OCI-LY3 (cell line): Measurements from ENCODE around the gene KLF15.

ENCODE experiments used
- H2AFZ ChIP-seq: fragments of 200-600, 300-600 bp; shearing (Covaris generic); 2 replicates; pipeline ENCODE4 v1.6.0; 2014; ENCODE audit warnings: antibody characterized with exemption, low read depth, low read length
- H3K27ac ChIP-seq: fragments of 200-600, 300-600 bp; sonication (generic); 2 replicates; pipeline ENCODE4 v1.5.1; 2014; ENCODE audit warnings: mild to moderate bottlenecking, low read length, moderate library complexity, mixed read lengths
- H3K27me3 ChIP-seq: fragments of 200-600, 300-600 bp; sonication (generic); 2 replicates; pipeline ENCODE4 v1.6.1; 2014; ENCODE audit warnings: low read depth, low read length, mixed read lengths
- H3K36me3 ChIP-seq: fragments of 200-600, 300-600 bp; sonication (generic); replicated peaks from 2 replicates; pipeline ENCODE3; 2014; ENCODE audit warnings: low read depth, low read length, mixed read lengths
- H3K4me1 ChIP-seq: fragments of 300-600, 200-600 bp; sonication (generic); 2 replicates; pipeline ENCODE4 v1.6.1; 2014; ENCODE audit warnings: low read length, mixed read lengths
- H3K4me2 ChIP-seq: fragments of 200-600, 300-600 bp; sonication (generic); 2 replicates; pipeline ENCODE4 v1.6.1; 2014; ENCODE audit warnings: low read length, mixed read lengths
- H3K4me3 ChIP-seq: fragments of 300-600, 200-600 bp; sonication (generic); 2 replicates; pipeline ENCODE4 v1.5.1; 2014; ENCODE audit warnings: antibody characterized with exemption, mild to moderate bottlenecking, low read length, moderate library complexity
- H3K79me2 ChIP-seq: fragments of 300-600, 200-600 bp; shearing (Covaris generic); 2 replicates; pipeline ENCODE4 v1.6.1; 2014; ENCODE audit warnings: mild to moderate bottlenecking, low read length, mixed read lengths
- H3K9ac ChIP-seq: fragments of 300-600, 200-600 bp; shearing (Covaris generic); 2 replicates; pipeline ENCODE4 v1.6.0; 2014; ENCODE audit warnings: mild to moderate bottlenecking, low read length, moderate library complexity
- H3K9me3 ChIP-seq: fragments of 200-600, 300-600 bp; shearing (Covaris generic); 2 replicates; pipeline ENCODE4 v1.6.1; 2014; ENCODE audit warnings: low read length, mixed read lengths; ENCODE audit not compliant: insufficient read depth
- H4K20me1 ChIP-seq: fragments of 200-600, 300-600 bp; sonication (generic); 2 replicates; pipeline ENCODE4 v1.6.1; 2016; ENCODE audit warnings: low read length, mixed read lengths; ENCODE audit not compliant: insufficient read depth
- EZH2phosphoT487 ChIP-seq: fragments of 200-600 bp; shearing (Covaris generic); IDR thresholded peaks from 2 replicates; pipeline ENCODE4 v1.6.1; 2018; ENCODE audit warnings: antibody characterized with exemption, mixed run types, low read depth
- TF ChIP-seq, protein P1 (sequence below): fragments of 200-600, 300-600 bp; sonication (generic); IDR thresholded peaks from 2 replicates; pipeline ENCODE4 v1.5.1; 2014; ENCODE audit warnings: antibody characterized with exemption, low read length, low read depth

KLF15 gene

GRCh38 chr3:126392246-126392645 is 35.0 kb upstream of the KLF15 start:
- H3K36me3 ChIP-seq, result no peaks in the 10 kb centered on the region
- H4K20me1 ChIP-seq, result no peaks in the 10 kb centered on the region
- no peak overlapping the region for H3K4me3 ChIP-seq
- no peak for TF ChIP-seq EZH2phosphoT487
- TF ChIP-seq, protein P1, sequence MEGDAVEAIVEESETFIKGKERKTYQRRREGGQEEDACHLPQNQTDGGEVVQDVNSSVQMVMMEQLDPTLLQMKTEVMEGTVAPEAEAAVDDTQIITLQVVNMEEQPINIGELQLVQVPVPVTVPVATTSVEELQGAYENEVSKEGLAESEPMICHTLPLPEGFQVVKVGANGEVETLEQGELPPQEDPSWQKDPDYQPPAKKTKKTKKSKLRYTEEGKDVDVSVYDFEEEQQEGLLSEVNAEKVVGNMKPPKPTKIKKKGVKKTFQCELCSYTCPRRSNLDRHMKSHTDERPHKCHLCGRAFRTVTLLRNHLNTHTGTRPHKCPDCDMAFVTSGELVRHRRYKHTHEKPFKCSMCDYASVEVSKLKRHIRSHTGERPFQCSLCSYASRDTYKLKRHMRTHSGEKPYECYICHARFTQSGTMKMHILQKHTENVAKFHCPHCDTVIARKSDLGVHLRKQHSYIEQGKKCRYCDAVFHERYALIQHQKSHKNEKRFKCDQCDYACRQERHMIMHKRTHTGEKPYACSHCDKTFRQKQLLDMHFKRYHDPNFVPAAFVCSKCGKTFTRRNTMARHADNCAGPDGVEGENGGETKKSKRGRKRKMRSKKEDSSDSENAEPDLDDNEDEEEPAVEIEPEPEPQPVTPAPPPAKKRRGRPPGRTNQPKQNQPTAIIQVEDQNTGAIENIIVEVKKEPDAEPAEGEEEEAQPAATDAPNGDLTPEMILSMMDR, result no peak
- no peak overlapping the region for H3K4me2 ChIP-seq
- no peaks in the 10 kb centered on the region for H3K9me3 ChIP-seq
- peaks cover 16% of the 10 kb centered on the region; the same call in 1 of the 2 replicates for H3K27me3 ChIP-seq
- H3K4me1 ChIP-seq, result peaks cover 5% of the 10 kb centered on the region; the same call in 1 of the 2 replicates
- no peak overlapping the region for H3K27ac ChIP-seq
- no peak overlapping the region for H2AFZ ChIP-seq
- no peak overlapping the region for H3K9ac ChIP-seq
- H3K79me2 ChIP-seq, result no peaks in the 10 kb centered on the region

- no peak overlapping the region for H3K27ac ChIP-seq
- no peak overlapping the region for H3K9ac ChIP-seq
- peaks cover 5% of the 10 kb centered on the region; the same call in 1 of the 2 replicates for H3K4me1 ChIP-seq
- H3K79me2 ChIP-seq, result no peaks in the 10 kb centered on the region
- H3K4me3 ChIP-seq, result no peak overlapping the region
- no peaks in the 10 kb centered on the region for H3K36me3 ChIP-seq
- no peaks in the 10 kb centered on the region for H3K9me3 ChIP-seq
- no peaks in the 10 kb centered on the region for H4K20me1 ChIP-seq
- no peak for TF ChIP-seq EZH2phosphoT487
- TF ChIP-seq, protein P1, result no peak
- H3K4me2 ChIP-seq, result no peak overlapping the region
- no peak overlapping the region for H2AFZ ChIP-seq
- H3K27me3 ChIP-seq, result peaks cover 16% of the 10 kb centered on the region; the same call in 1 of the 2 replicates
Observed at GRCh38 chr3:126391631-126392030, 34.4 kb upstream of the KLF15 start.

GRCh38 chr3:126390751-126391150 is 33.5 kb upstream of the KLF15 start:
- Histone ChIP-seq H4K20me1 (no peaks in the 10 kb centered on the region), H3K27ac (no peak overlapping the region), H3K4me3 (no peak overlapping the region), H2AFZ (no peak overlapping the region), H3K36me3 (no peaks in the 10 kb centered on the region), H3K79me2 (no peaks in the 10 kb centered on the region), H3K9me3 (no peaks in the 10 kb centered on the region), H3K27me3 (peaks cover 16% of the 10 kb centered on the region; the same call in 1 of the 2 replicates), H3K4me2 (no peak overlapping the region), H3K9ac (no peak overlapping the region), H3K4me1 (peaks cover 5% of the 10 kb centered on the region; the same call in 1 of the 2 replicates)
- TF ChIP-seq EZH2phosphoT487, result no peak
- TF ChIP-seq, protein P1, result no peak

DNA sequence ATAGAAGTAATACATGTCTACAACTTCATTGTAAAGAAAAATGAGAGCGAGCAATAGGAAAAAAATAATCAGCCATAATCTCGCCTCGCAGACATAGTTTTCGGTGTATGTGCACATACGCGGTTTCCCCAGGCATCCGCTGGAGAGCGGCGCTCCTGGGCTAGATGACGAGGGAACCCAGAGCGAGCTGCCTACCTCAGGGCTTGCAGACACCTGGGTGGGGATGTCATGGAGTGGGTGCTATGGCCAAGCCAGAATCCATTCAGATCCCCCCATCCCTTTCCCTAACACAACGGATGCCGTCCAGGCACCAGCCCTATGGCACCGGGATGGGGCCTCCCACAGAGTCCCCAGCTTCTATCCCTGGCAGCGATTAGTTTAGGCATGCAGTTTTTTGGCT is 33.0 kb upstream of the KLF15 start:
- no peak overlapping the region for H3K4me3 ChIP-seq
- no peak overlapping the region for H2AFZ ChIP-seq
- TF ChIP-seq, protein P1, result no peak
- TF ChIP-seq EZH2phosphoT487, result no peak
- H3K4me1 ChIP-seq, result peaks cover 5% of the 10 kb centered on the region; the same call in 1 of the 2 replicates
- no peak overlapping the region for H3K9ac ChIP-seq
- no peaks in the 10 kb centered on the region for H4K20me1 ChIP-seq
- H3K27me3 ChIP-seq, result peaks cover 16% of the 10 kb centered on the region; the same call in 1 of the 2 replicates
- no peaks in the 10 kb centered on the region for H3K9me3 ChIP-seq
- H3K4me2 ChIP-seq, result no peak overlapping the region
- H3K27ac ChIP-seq, result no peak overlapping the region
- H3K79me2 ChIP-seq, result no peaks in the 10 kb centered on the region
- no peaks in the 10 kb centered on the region for H3K36me3 ChIP-seq
